ENCODE measurements around the gene ATP6V1G1.

Gene ATP6V1G1

GRCh38 chr9:114611516-114612271 is 24.1 kb downstream of the ATP6V1G1 start:
- peaks cover 10% of the 10 kb centered on the region; the same call in 1 of the 2 replicates for H3K4me1 ChIP-seq (ENCODE audit: insufficient read depth, low read length)
- no peaks in the 10 kb centered on the region for H3K9me3 ChIP-seq (ENCODE audit: control insufficient read depth, insufficient read depth, low read length)
- H3K9ac ChIP-seq (ENCODE audit: low read depth, low read length): peak overlapping the region; percentile 72
- H3K36me3 ChIP-seq (ENCODE audit: insufficient read depth, low read length): no peaks in the 10 kb centered on the region

GRCh38 chr9:114612272-114612923 is 24.8 kb downstream of the ATP6V1G1 start:
- no peaks in the 10 kb centered on the region for H3K9me3 ChIP-seq (ENCODE audit: control insufficient read depth, insufficient read depth, low read length)
- peak overlapping the region; percentile 72; the same call in 1 of the 2 replicates for H3K9ac ChIP-seq (ENCODE audit: low read depth, low read length)
- H3K4me1 ChIP-seq (ENCODE audit: insufficient read depth, low read length): peaks cover 10% of the 10 kb centered on the region; the same call in 1 of the 2 replicates
- no peaks in the 10 kb centered on the region for H3K36me3 ChIP-seq (ENCODE audit: insufficient read depth, low read length)

GRCh38 chr9:114613087-114613486 is 25.5 kb downstream of the ATP6V1G1 start:
- Histone ChIP-seq H3K4me1 (ENCODE audit: insufficient read depth, low read length) (peaks cover 10% of the 10 kb centered on the region; the same call in 1 of the 2 replicates), H3K9ac (ENCODE audit: low read depth, low read length) (no peak overlapping the region)

GRCh38 chr9:114613919-114614318 is 26.4 kb downstream of the ATP6V1G1 start:
- Histone ChIP-seq H3K36me3 (ENCODE audit: insufficient read depth, low read length) (no peaks in the 10 kb centered on the region), H3K9me3 (ENCODE audit: control insufficient read depth, insufficient read depth, low read length) (no peaks in the 10 kb centered on the region), H3K4me1 (ENCODE audit: insufficient read depth, low read length) (peaks cover 10% of the 10 kb centered on the region; the same call in 1 of the 2 replicates), H3K9ac (ENCODE audit: low read depth, low read length) (no peak overlapping the region)

More at GRCh38 chr9:114613087-114613486, 25.5 kb downstream of the ATP6V1G1 start:
- H3K36me3 ChIP-seq (ENCODE audit: insufficient read depth, low read length): no peaks in the 10 kb centered on the region
- no peaks in the 10 kb centered on the region for H3K9me3 ChIP-seq (ENCODE audit: control insufficient read depth, insufficient read depth, low read length)

GRCh38 chr9:114614373-114614772 is 26.8 kb downstream of the ATP6V1G1 start:
- no peaks in the 10 kb centered on the region for H3K9me3 ChIP-seq (ENCODE audit: control insufficient read depth, insufficient read depth, low read length)
- H3K36me3 ChIP-seq (ENCODE audit: insufficient read depth, low read length): peaks cover under 1% of the 10 kb centered on the region; the same call in 1 of the 2 replicates
- peaks cover 10% of the 10 kb centered on the region; the same call in 1 of the 2 replicates for H3K4me1 ChIP-seq (ENCODE audit: insufficient read depth, low read length)
- no peak overlapping the region for H3K9ac ChIP-seq (ENCODE audit: low read depth, low read length)

- Histone ChIP-seq H3K9me3 (ENCODE audit: control insufficient read depth, insufficient read depth, low read length) (no peaks in the 10 kb centered on the region), H3K9ac (ENCODE audit: low read depth, low read length) (no peak overlapping the region), H3K36me3 (ENCODE audit: insufficient read depth, low read length) (peaks cover 3% of the 10 kb centered on the region; the same call in 1 of the 2 replicates), H3K4me1 (ENCODE audit: insufficient read depth, low read length) (peaks cover 10% of the 10 kb centered on the region; the same call in 1 of the 2 replicates)
Measured at GRCh38 chr9:114616684-114617520, 29.3 kb downstream of the ATP6V1G1 start.

- H3K9me3 ChIP-seq (ENCODE audit: control insufficient read depth, insufficient read depth, low read length): no peaks in the 10 kb centered on the region
- H3K4me1 ChIP-seq (ENCODE audit: insufficient read depth, low read length): no peaks in the 10 kb centered on the region
- H3K36me3 ChIP-seq (ENCODE audit: insufficient read depth, low read length): peaks cover 3% of the 10 kb centered on the region; the same call in 1 of the 2 replicates
- H3K9ac ChIP-seq (ENCODE audit: low read depth, low read length): no peak overlapping the region
Measured at GRCh38 chr9:114619191-114619761, 31.7 kb downstream of the ATP6V1G1 start.

- Histone ChIP-seq H3K9ac (ENCODE audit: low read depth, low read length) (no peak overlapping the region), H3K4me1 (ENCODE audit: insufficient read depth, low read length) (no peaks in the 10 kb centered on the region), H3K9me3 (ENCODE audit: control insufficient read depth, insufficient read depth, low read length) (no peaks in the 10 kb centered on the region), H3K36me3 (ENCODE audit: insufficient read depth, low read length) (peaks cover 3% of the 10 kb centered on the region; the same call in 1 of the 2 replicates)
Measured at GRCh38 chr9:114621561-114621960, 34.0 kb downstream of the ATP6V1G1 start.

GRCh38 chr9:114621975-114622609 is 34.5 kb downstream of the ATP6V1G1 start:
- H3K9ac ChIP-seq (ENCODE audit: low read depth, low read length): no peak overlapping the region
- peaks cover 3% of the 10 kb centered on the region; the same call in 1 of the 2 replicates for H3K36me3 ChIP-seq (ENCODE audit: insufficient read depth, low read length)
- no peaks in the 10 kb centered on the region for H3K9me3 ChIP-seq (ENCODE audit: control insufficient read depth, insufficient read depth, low read length)
- H3K4me1 ChIP-seq (ENCODE audit: insufficient read depth, low read length): no peaks in the 10 kb centered on the region

- no peaks in the 10 kb centered on the region for H3K4me1 ChIP-seq (ENCODE audit: insufficient read depth, low read length)
- no peaks in the 10 kb centered on the region; the same call in 1 of the 2 replicates for H3K36me3 ChIP-seq (ENCODE audit: insufficient read depth, low read length)
- no peak overlapping the region for H3K9ac ChIP-seq (ENCODE audit: low read depth, low read length)
- H3K9me3 ChIP-seq (ENCODE audit: control insufficient read depth, insufficient read depth, low read length): no peaks in the 10 kb centered on the region
Measured at GRCh38 chr9:114624677-114625076, 37.1 kb downstream of the ATP6V1G1 start.

- Histone ChIP-seq H3K9me3 (ENCODE audit: control insufficient read depth, insufficient read depth, low read length) (no peaks in the 10 kb centered on the region), H3K36me3 (ENCODE audit: insufficient read depth, low read length) (no peaks in the 10 kb centered on the region; the same call in 1 of the 2 replicates), H3K9ac (ENCODE audit: low read depth, low read length) (no peak overlapping the region), H3K4me1 (ENCODE audit: insufficient read depth, low read length) (no peaks in the 10 kb centered on the region)
Measured at GRCh38 chr9:114626415-114627020, 38.9 kb downstream of the ATP6V1G1 start.

GRCh38 chr9:114627553-114627952 is 40.0 kb downstream of the ATP6V1G1 start:
- no peaks in the 10 kb centered on the region for H3K9me3 ChIP-seq (ENCODE audit: control insufficient read depth, insufficient read depth, low read length)
- no peak overlapping the region for H3K9ac ChIP-seq (ENCODE audit: low read depth, low read length)
- no peaks in the 10 kb centered on the region for H3K4me1 ChIP-seq (ENCODE audit: insufficient read depth, low read length)
- H3K36me3 ChIP-seq (ENCODE audit: insufficient read depth, low read length): no peaks in the 10 kb centered on the region; the same call in 1 of the 2 replicates

GRCh38 chr9:114629563-114630090 is 42.1 kb downstream of the ATP6V1G1 start:
- Histone ChIP-seq H3K4me1 (ENCODE audit: insufficient read depth, low read length) (no peaks in the 10 kb centered on the region), H3K36me3 (ENCODE audit: insufficient read depth, low read length) (peaks cover 3% of the 10 kb centered on the region; the same call in 1 of the 2 replicates), H3K9ac (ENCODE audit: low read depth, low read length) (no peak overlapping the region), H3K9me3 (ENCODE audit: control insufficient read depth, insufficient read depth, low read length) (no peaks in the 10 kb centered on the region)

Measured in ES-I3 (cell line).